HG03469 (cell line): ENCODE measurements around the gene ADK.

Experiments used
- ATAC-seq: cut with Tn5 transposase; IDR thresholded peaks from one replicate; pipeline ENCODE4 v1.9.1; 2021; ENCODE audit warnings: mild to moderate bottlenecking, moderate library complexity, moderate number of reproducible peaks; ENCODE audit not compliant: unreplicated experiment

Gene ADK

GRCh38 chr10:74754381-74754821 lies 603.4 kb downstream of the ADK start:
- no peak for ATAC-seq

DNA sequence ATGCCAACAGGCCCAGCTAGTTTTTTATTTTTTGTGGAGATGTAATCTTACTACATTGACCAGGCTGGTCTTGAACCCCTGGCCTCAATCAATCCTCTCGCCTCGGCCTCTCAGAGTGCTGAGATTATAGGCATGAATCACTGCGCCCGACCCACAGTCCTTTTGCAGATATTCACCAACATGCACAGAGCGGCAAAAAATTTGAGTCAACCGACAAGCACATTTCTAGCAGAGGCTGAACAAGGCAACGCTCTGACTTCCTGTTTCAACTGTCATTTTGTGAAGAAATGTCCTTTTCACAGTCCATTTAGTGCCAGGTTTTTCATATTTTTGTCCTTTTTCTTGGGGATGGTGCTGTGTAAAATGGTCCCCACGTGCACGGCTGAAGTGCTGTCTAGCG lies 604.3 kb downstream of the ADK start:
- ATAC-seq: no peak
